Lower lobe of right lung (tissue), 2 donors: ENCODE data around the gene TEX44. TPM values are rescaled to one million over a fixed set of nuclear protein-coding genes. Genes with fewer than 3 reads are reported as not detected.

Source experiments
- ATAC-seq, 2 donors: fragments of 200-7000 bp; cut with Tn5 transposase; one replicate each; pipeline ENCODE4 v1.9.1; 2020 to 2022; ENCODE audit warnings: mild to moderate bottlenecking in 2 of 2, moderate library complexity in 2 of 2
- DNase-seq: peaks from one replicate; pipeline ENCODE4 v3.0.0-alpha.2; 2020
- H3K27ac ChIP-seq: fragments of 200-600 bp; one replicate; pipeline ENCODE4 v1.8.0; 2022
- H3K27me3 ChIP-seq: fragments of 200-600 bp; one replicate; pipeline ENCODE4 v1.8.0; 2022; ENCODE audit warnings: low read depth
- H3K36me3 ChIP-seq: fragments of 200-600 bp; one replicate; pipeline ENCODE4 v1.8.0; 2022; ENCODE audit warnings: mild to moderate bottlenecking
- H3K4me1 ChIP-seq: fragments of 200-600 bp; one replicate; pipeline ENCODE4 v1.8.0; 2022
- H3K4me3 ChIP-seq: fragments of 200-600 bp; one replicate; pipeline ENCODE4 v1.8.0; 2022; ENCODE audit warnings: mild to moderate bottlenecking
- H3K9me3 ChIP-seq: fragments of 200-600 bp; one replicate; pipeline ENCODE4 v1.8.0; 2022
- CTCF ChIP-seq: fragments of 200-600 bp; IDR thresholded peaks from one replicate; pipeline ENCODE4 v1.8.0; 2022; ENCODE audit warnings: antibody characterized with exemption, mild to moderate bottlenecking
- intact Hi-C: fragments of 100-400 bp; cut with DNase I; formaldehyde crosslinking; loops from one replicate; pipeline ENCODE4 v1.11.0; 2022
- total RNA-seq: library from RNA; stranded (reverse); fragmentation: NEBNext Ultra II Directional; extraction: Animal tissue kit (Norgen Biotek cat#: 25700); gene quantifications from one replicate; pipeline ENCODE4 v1.2.1, GENCODE V29; 2021
- donor health status: DM: no; HTN: yes; CAD: no; lungs with severe emphysema.

TEX44 gene
- total RNA-seq, 1 donor from 2014 or later = not detected

- no peak for TF ChIP-seq CTCF
- no peak for ATAC-seq
- Histone ChIP-seq H3K4me3 (no peak overlapping the region), H3K9me3 (no peaks in the 10 kb centered on the region), H3K36me3 (no peaks in the 10 kb centered on the region), H3K4me1 (peaks cover 46% of the 10 kb centered on the region), H3K27me3 (no peaks in the 10 kb centered on the region), H3K27ac (peak overlapping the region; percentile 84)
- intact Hi-C loops = no loop called here
- no peak for DNase-seq
Observed at GRCh38 chr2:231640241-231640640, 47.6 kb downstream of the TEX44 start.

GRCh38 chr2:231640641-231641111 lies 48.0 kb downstream of the TEX44 start:
- intact Hi-C loops = no loop called here
- DNase-seq (peak; percentile 72), ATAC-seq (peak; percentile 74 to 82)
- no peak overlapping the region for H3K4me3 ChIP-seq
- no peak for TF ChIP-seq CTCF
- H3K9me3 ChIP-seq = no peaks in the 10 kb centered on the region
- H3K27ac ChIP-seq = peak overlapping the region; percentile 84
- peaks cover 46% of the 10 kb centered on the region for H3K4me1 ChIP-seq
- H3K27me3 ChIP-seq = no peaks in the 10 kb centered on the region
- no peaks in the 10 kb centered on the region for H3K36me3 ChIP-seq

- peak; percentile 83 for DNase-seq
- peak overlapping the region; percentile 34 for H3K4me3 ChIP-seq
Observed at GRCh38 chr2:231642631-231643494, 50.2 kb downstream of the TEX44 start.

GRCh38 chr2:231643495-231643888 lies 50.8 kb downstream of the TEX44 start:
- peaks cover 46% of the 10 kb centered on the region for H3K4me1 ChIP-seq
- H3K27me3 ChIP-seq = no peaks in the 10 kb centered on the region
- no peak for TF ChIP-seq CTCF
- ATAC-seq (no peak), DNase-seq (no peak)
- no peaks in the 10 kb centered on the region for H3K36me3 ChIP-seq
- intact Hi-C loops = no loop called here
- H3K4me3 ChIP-seq = peak overlapping the region; percentile 34
- H3K27ac ChIP-seq = peak overlapping the region; percentile 84
- H3K9me3 ChIP-seq = no peaks in the 10 kb centered on the region

More at GRCh38 chr2:231642631-231643494, 50.2 kb downstream of the TEX44 start:
- ATAC-seq = peak; percentile 90 to 91
- Histone ChIP-seq H3K36me3 (no peaks in the 10 kb centered on the region), H3K27me3 (no peaks in the 10 kb centered on the region), H3K27ac (peak overlapping the region; percentile 84), H3K9me3 (no peaks in the 10 kb centered on the region), H3K4me1 (peaks cover 46% of the 10 kb centered on the region)
- TF ChIP-seq CTCF = no peak
- intact Hi-C loops = no loop called here

Other genes with a start within 250 kb of the TEX44 start
- gene B3GNT7, start 197.2 kb upstream of the TEX44 start, total RNA-seq = 80.0 TPM
- gene NCL, start 128.4 kb upstream of the TEX44 start, total RNA-seq = 295 TPM
- 4.4 TPM for gene NMUR1, start 62.4 kb upstream of the TEX44 start, total RNA-seq
- 729 TPM for gene PTMA, start 115.7 kb downstream of the TEX44 start, total RNA-seq
- gene PDE6D, start 188.4 kb downstream of the TEX44 start, total RNA-seq = 18.5 TPM
- 31.2 TPM for gene COPS7B, start 193.6 kb downstream of the TEX44 start, total RNA-seq